ENCODE data around the gene DLG2.

DNA sequence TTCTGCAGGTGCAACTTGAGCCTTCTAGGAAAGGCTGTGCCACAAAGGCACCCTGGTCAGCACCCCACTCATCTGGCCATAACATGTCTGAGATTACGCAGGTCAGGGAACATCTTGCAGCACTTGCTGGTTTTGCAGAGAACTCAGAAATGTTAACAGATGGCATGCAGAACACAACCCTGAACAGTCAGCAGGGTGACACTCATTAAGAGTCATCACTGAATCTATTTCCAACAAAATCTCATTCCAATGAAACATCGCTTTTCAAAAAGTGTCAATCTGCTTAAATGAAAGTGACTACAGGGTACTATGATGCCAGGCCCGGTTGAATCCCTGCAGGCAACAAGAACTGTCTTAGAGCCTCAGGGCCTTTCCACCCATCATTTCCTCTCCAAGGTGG is 1971.2 kb downstream of the DLG2 start:
- TF ChIP-seq POLR2AphosphoS5 (IDR thresholded peaks at IDR 0.05) (no peak), CTCF (IDR thresholded peaks at IDR 0.05) (no peak), POLR2A (IDR thresholded peaks at IDR 0.05; ENCODE audit: low read depth) (no peak), EP300 (IDR thresholded peaks at IDR 0.05) (no peak)
